GM21526 (cell line): ENCODE measurements around the gene TTLL9.

ENCODE experiments used
- ATAC-seq: cut with Tn5 transposase; IDR thresholded peaks from one replicate; pipeline ENCODE4 v1.9.1; 2021; ENCODE audit warnings: moderate library complexity; ENCODE audit not compliant: unreplicated experiment, low FRiP score

TTLL9 gene

DNA sequence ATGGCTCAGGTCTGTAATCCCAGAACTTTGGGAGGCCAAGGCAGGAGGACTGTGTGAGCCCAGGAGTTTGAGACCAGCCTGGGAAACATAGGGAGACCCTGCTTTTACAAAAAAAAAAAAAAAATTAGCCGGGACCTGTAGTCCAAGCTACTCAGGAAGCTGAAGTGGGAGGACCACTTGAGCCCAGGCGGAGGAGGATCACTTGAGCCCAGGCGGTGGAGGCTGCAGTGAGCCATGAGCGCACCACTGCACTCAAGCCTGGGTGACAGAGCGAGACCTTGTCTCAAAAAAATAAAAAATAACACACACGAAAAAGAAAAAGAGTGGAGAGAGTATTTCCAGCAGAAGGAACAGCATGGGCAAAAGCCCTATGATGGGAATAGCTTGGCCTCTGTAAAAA lies 2.0 kb downstream of the TTLL9 start:
- no peak for ATAC-seq

DNA sequence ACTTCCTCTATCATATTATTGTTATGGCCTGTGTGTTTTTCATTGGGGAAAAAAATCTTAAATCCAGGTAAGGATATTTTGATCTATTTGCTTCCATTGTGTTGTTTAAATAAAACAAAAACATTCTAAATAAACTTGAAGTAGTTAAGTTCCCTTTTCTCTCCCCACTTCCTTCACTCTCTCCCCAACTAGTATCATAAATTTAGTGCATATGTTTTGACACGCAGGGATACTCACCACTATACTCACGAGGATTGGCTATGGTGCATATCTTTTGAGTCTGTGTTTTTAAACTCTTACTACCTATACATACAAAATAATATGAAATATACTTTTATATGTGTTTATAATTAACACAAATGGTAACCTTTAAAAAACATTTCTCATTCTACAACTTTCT lies 5.2 kb downstream of the TTLL9 start:
- ATAC-seq: no peak

DNA sequence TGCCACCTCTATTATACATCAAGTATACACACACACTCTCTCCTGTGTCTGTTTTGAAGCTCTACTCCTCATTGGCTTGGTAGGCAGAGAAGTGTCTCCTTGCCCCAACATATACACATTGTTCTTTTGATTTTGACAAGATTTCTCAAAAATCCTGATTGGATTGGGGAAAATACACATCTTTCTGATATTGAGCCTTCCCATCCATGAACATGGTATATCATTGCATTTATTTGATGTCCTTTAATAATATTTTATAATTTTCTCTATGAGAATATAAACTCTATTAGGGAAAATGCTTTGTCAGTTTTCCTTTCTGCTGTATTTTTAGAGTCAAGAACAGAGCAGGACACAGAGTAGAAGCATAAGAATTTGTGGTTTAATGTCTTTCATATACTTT lies 7.2 kb downstream of the TTLL9 start:
- ATAC-seq: no peak

DNA sequence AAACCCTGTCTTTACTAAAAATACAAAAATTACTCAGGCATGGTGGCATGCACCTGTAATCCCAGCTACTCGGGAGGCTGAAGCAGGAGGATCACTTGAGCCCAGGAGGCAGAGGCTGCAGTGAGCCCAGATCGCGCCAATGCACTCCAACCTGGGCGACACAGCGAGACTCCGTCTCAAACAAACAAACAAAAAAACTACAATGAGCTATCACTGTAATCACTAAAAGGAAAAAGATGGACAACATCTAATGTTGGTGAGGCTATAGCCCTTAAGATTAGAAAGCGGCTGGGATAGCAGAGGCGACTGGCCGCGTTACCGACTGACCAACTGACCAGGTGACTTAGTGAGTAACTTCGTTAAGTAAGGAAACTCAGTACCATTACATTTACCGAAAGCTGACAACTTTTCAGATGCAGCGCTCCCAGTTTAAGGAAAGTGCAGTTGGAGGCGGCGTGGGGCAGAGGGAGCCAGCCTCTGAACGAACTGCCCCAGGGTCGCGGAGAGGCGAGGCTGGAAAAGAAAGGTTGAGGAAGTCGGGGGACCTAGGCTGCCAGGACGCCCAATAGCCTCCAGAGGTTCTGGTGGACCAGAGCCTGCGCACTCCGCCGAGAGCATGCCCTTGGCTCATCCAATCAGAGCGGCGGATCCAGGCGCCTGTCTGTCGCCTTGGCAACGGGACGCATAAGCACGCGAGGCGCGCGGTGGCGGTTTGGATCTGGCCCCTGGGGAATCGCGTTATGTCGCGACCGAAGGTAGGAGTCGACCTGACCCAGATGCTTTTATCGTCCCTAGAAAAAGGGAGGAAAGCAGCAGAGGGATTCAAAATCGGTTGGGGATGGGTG lies 8.9 kb downstream of the TTLL9 start:
- ATAC-seq: peak; percentile 82

DNA sequence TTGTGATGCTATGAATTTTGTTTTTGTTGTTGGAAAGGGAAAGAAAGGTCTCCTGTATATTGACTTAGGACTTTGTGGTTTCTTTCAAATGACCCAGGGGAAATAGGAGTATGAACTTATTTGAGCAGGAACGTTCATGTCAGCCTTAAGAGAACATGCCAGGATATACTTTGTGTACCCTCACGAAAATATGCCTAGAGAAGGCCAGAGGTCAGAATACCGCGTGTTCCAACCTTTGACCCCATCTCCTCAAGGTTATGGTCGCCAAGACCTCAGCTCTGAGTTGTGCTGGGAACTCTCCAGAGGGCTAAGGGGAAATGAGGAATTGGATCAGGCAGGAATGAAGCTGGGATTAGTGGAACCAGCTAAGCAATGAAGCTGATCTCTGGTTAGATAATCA lies 11.5 kb downstream of the TTLL9 start:
- ATAC-seq: no peak

DNA sequence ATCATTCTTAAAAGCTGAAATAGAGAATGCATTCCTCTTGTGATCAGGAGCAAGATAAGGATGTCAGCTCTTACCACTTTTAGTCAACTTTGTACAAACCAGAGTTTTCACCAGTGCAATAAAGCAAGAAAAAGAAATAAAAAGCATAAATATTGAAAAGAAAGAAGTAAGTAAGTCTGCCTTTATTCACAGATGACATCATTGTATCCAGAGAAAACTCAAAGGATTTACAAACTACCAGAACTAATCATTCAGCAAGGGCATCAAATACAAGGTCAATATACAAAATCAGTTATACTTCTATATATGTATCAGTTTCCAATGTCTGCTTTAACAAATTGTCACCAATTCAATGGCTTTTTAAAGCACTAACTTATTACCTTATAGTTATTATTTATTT lies 13.4 kb downstream of the TTLL9 start:
- no peak for ATAC-seq

DNA sequence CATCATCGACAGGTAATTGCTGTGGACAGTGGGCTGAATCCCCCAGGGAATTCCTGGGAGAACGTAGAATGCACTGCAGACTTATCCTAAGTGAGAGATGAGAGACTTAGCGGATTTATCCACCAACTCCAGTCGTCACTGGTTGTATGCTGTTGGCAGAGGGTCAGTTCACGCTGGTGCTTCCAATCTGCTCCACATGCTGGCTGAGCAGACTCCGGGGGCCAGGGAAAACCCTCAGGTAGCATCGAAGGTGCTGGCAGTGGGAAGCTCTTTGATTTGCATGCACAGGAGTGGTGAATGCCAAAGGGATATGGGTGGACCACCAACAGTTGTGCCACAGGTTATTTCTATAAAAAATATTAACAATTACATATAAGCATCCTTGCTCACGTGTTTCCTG lies 20.2 kb downstream of the TTLL9 start:
- ATAC-seq: no peak

DNA sequence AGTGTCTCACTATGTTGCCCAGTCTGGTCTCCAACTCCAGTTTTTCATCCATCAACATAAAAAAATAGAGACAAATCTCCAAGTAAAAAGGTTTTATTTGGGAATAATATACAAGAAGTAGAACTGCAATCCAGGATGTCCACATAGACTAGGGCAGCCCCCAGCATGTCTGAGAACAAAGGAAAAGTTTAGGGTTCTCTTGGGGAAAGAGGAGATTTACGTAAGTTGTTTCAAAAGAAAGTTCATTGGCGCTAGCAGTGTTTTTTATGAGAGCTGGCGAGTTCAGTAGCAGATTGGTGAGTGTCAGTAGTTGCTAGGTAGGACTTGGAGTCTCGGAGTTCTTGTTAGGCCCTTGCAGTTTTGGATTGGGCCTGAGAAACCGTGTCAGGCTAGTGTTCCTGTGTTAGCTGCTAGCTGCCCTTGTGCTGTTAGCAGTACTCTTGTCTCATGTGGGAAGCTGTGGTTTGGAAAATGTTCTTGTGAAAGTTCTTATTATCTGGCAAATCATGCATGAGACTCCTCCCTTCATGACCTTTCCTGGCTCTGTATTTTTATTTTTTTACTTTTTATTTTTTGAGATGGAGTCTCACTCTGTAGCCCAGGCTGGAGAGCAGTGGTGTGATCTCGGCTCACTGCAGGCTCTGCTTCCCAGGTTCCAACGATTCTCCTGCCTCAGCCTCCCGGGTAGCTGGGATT lies 24.7 kb downstream of the TTLL9 start:
- peak; percentile 98 for ATAC-seq

DNA sequence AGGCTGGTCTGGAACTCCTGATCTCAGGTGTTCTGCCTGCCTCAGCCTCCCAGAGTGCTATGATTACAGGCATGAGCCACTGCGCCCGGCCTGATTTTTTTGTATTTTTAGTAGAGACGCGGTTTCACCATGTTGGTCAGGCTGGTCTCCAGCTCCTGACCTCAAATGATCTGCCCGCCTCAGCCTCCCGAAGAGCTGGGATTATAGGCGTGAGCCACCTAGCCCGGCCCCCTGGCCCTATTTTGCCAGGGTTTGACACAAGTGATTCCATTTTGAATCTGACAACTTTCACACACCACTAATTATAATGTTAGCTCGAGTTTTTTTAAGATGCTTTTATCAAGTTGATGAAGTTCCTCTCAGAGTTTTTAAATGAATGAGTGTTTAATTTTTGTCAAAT lies 25.6 kb downstream of the TTLL9 start:
- ATAC-seq: no peak

DNA sequence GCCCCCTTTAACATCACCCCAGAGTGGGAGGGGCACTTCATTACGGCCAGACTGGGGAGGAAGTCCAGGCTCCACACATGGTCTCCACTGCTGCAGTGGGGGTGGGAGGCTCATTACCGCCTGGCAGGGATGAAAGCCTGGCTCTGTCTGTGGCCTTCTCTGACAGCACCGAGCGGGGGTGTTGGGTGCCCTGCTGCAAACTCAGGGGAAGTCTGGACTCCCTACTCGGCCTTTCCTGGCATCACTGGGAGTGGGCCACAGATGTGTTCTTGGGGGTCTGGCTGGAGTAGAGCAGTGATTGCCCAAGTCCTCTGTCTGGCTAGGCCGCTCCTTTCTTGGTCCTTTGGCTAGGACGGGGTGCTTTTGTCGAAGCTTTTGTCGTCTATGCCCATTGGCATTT lies 27.1 kb downstream of the TTLL9 start:
- ATAC-seq: no peak

DNA sequence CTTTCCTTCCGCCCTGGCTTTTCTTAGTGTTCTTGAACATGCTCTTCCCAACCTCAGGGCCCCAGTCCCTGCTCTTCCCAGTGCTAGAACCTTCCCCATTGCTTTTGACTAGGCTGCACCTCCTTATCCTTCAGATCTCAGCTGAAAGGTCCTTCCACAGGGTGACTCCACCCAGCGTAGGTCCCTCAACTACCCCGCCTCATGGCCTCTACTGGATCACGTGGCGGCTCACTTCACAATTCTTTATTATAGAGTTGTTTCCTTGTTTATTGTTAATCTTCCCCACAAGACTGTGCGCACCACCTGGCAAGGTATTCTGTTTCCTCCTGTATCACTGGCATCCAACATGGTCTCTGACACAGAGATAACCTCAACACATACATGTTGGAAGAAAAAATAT lies 31.2 kb downstream of the TTLL9 start:
- ATAC-seq: no peak

DNA sequence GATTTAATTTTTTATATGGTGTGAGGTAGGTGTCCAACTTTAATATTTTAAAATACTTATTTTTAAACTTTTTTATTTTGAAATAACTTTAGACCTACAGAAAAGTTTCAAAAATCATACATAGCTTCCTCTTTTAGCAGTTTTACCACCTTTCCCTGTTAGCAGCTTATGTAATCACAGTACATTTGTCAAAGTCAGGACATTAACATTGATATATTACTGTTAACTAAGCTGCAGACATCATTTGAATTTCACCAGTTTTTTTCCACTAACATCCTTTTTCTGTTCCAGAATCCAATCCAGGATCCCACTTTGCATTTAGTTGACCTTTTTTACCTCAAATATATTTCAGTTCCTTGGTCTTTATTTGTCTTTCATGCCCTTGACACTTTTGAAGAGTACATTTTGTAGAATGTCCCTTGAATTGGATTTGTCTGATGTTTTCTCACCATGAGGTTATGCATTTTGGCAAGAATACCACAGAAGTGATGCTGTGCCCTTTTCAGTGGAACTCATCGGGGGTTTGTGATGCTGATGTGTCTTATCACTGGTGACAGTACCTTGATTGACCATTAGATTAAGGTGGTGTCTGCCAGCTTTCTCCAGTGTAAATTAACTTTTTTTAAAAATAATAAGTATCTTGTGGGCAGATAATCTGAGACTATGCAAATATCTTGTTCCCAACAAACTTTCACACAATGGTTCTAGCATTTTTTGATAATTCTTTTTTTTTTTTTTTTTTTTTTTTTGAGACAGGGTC lies 33.4 kb downstream of the TTLL9 start:
- no peak for ATAC-seq

DNA sequence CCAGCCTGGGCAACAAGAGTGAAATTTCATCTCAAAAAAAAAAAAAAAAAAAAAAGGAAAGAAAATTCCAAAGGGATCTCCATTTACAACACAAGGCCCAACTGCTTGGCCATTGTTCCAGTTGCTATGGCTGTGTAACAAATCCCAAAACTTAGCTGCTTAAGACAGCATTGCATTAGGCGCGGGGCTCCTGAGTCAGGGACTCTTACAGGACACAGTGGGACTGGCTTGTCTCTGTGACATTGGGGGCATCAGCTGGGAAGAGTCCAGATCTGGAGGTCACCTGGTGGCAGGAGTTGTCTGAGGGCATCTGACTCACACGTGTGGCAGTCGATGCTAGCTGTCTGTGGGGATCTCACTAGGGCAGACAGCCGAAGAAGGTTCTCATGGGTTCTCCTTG lies 35.6 kb downstream of the TTLL9 start:
- no peak for ATAC-seq

DNA sequence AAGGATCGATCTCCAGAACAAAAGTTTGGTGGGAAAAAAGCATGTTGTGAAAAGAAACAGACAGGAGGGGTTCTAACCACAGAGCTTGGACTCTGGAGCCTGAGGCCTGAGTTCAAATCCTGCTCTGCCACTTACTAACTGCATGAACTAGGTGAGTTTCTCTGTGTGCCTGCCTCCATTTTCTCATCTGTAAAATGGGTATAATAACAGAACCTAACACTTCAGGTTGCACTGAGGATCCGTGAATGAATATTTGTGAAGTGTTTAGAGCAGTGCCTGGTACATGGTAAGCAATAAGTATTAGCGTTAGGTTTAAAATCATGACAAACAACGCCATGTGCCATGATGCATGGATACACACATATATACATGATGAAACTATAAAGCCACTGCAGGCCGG lies 36.6 kb downstream of the TTLL9 start:
- no peak for ATAC-seq

DNA sequence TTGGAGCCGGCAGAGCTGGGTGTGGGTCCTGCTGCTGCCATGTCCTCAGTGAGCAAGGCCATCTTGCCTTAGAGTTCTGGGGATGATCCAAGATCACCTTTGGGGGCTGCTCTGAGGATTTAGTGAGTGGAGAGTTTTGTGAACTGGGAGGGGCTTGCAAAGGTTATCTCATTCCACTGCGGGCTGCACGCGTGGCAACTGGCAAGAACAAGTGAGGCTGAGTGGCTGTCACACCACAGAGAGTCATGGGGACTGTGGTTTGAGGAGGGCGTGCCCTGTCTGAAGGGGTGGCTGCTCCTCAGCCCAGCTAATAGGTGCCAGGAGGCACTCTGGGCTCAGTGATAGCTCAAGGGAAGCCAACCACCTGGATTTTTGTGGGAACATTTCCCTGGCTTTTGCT lies 37.6 kb downstream of the TTLL9 start:
- ATAC-seq: no peak

DNA sequence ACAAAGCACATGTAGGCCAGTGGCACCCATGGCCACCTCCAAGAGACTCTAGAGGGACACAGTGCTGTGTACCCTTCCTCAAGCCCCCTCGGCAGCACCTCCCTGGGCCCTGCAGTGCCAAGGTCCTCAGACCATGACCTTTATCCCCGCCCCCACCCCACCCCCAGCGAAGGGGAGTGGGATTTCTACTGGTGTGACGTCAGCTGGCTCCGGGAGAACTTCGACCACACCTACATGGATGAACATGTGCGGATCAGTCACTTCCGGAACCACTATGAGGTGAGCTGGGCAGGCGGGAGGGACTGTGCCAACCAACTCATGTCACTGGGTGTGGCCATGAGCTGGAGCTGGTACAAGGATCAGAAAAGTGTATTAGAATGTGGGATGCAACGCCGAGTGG lies 38.0 kb downstream of the TTLL9 start:
- no peak for ATAC-seq

DNA sequence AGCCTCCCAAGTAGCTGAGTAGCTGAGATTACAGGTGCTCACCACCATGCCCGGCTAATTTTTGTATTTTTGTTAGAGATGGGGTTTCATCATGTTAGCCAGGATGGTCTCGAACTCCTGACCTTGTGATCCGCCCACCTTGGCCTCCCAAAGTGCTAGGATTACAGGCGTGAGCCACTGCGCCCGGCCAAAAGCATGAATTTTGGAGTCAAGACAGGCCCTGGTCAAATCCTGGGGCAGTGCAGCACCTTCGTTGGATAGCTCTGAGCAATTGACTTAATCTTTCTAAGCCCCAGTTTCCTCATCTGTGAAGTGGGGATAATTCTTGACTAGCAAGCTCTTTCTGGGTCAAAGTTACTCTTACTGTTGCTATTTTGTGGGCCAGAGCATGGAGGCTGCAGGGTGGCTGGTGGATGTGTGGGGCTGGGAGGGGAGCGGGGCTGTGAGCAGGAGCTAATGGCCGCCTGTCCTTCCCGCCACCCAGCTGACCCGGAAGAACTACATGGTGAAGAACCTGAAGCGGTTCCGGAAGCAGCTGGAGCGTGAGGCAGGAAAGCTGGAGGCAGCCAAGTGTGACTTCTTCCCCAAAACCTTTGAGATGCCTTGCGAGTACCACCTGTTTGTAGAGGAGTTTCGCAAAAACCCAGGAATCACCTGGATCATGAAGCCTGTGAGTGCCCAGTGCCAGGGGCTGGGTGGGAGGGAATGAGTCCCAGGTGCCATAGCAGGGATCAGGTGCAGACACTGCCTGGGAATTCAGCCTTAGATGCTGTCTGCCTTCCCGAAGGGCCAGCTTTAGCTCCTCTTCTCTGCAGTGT lies 39.0 kb downstream of the TTLL9 start:
- ATAC-seq: no peak

DNA sequence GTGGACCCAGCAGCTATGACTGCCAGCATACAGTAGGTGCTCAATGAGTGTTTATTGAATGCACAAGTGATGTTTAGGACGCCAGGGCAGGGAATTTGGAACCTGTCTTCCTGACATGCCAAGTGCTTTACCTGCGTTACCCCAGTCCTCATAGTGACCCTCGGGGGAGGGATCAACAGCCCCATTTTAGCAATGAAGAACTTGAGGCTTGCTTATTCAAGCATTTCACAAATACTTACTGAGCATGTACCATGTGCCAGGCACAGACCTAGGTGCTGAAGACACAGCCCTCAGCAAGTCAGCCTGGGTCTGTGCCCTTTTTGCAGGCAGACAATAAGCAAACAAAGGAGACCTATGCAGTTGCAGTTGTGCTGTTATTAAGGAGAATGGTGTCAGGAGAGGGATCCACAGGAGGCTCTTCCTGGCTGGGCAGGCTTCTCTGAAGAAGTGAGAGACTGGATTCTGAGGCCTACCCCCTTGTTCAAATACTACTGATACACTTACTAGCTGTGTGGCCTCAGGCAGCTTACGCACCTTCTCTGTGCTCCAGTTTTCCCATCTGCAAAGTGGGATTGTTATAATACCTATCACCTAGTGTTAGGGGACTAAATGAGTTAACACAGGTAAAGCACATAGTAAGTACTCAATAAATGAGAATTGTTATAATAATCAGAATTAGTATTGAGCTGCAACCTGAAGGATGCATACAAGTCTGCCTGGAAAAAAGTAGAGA lies 39.8 kb downstream of the TTLL9 start:
- no peak for ATAC-seq

DNA sequence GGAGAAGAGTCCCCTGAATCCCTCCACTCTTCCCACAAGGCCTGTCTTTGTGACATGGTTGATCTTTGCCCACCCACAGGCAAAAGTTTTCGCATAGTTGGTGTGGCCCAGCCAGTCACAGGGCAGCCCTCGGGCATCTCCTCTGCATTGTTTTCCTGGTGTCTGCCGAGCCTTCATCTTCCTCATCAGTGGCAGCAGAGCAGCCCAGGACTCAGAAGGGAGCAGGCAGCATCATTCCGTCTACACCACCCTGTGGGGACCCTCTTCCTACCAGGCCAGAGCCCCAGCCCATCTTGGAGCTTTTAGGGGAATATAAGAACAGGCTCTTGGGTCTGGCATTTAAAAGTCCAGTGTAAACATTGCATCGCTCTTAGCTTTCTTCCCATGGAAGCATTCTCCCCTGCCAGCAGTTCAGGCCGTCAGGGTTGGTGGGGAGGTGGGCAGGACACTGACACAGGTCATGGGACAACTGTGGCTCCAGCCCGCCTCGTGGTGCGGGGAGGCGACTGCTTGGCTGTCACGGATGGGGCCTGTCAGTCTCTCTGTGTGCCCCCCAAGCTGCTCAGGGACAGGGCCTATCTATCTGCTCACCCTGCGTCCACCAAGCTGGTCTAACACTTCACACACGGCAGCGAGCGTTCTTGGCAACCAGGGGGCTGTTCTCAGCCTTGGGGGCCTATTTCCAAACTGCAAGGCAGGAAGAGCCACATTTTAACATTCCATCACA lies 43.2 kb downstream of the TTLL9 start:
- ATAC-seq: no peak
